NCI-H2196 (cell line): ENCODE measurements around the gene MCM5.
"Not testable (repeated sequence)": the region's sequence is repeated elsewhere in the genome, so short reads cannot be mapped to it uniquely, and the experiment has no call there.

Experiments used
- DNase-seq: peaks from one replicate; lab custom pipeline; 2025; ENCODE audit not compliant: unreplicated experiment; lab: John Stamatoyannopoulos, UW

Gene MCM5

GRCh38 chr22:35450824-35451569 is 51.1 kb downstream of the MCM5 start:
- no peak for DNase-seq

DNA sequence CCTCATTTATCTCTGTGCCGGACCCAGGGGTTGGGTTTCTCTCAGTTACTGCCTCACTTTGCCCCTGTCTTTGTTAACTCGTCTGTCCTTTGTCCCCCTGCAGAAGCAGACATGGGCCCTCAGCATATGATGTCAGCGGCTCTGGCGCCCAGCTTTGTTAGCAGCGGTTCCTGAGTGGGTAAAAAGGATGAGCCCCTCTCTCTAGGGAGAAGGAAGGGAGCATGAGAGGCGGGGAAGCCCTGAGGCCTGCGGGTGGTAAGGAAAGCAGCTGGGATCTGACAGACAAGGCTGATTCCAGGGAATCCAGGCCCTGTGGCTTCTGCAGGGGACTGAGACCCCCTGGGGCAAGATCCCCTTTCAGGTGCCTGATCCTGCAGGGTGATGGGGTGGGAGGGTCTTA is 51.7 kb downstream of the MCM5 start:
- DNase-seq = no peak

DNA sequence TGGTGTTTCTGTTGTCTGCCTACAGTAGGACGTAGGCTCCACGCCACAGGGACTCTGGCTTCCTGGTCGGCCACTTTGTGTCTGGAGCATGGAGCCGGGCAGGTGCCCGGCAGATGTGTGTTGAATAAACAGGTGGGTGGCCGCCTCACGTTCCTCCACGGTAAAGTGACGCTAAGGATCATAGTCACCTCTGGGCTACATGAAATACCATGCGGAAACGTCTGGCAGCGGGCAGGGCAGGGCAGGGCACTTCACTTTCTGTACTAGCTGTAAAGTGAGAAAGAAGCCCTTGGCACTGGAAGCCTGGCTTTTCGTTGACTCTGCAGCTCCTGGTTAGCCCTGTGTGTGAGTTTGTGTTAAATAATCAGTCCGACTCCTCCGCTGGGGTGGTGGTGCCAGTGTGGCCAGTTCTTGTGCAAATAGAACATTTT is 52.4 kb downstream of the MCM5 start:
- peak; percentile 4 for DNase-seq

DNA sequence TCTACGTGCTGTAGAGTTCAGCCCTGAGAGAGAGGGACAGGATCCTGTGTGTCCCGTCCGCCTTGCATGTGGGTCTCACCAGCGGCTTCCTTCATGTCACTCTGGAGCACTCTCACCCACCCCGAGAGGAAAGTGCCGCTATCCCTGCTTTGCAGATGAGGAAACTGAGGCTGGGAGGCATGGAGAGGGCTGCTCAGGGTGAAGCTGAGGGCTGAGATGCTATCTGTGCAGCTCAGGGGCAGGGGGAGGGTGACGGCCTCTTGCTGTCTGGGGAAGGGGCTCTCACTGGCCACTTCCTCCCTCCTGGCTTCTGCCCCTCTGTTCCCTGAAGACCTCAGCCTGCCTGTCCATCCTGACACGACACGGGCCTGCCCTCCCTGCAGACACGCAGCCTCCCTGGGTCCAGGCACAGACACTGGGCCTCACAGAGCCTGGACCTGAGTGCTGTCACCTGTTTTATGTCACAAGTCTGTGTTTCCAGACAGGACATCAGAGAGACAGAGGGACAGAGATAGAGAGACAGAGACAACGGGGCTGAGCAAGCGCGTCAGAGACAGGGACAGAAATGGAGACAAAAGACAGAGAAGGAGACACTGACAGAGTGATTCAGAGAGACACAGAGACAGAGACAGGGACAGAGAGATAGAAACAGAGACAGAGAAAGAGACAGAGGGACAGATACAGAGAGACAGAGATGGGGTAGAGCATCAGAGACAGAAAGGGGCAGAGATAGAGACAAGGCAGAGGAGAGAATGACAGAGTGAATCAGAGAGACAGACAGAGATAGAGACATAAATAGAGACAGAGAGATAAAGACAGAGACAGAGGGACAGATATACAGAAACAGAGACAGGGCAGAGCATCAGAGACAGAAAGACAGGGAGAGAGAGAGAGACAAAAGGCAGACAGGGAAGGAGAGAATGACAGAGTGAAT is 53.1 kb downstream of the MCM5 start:
- DNase-seq = no peak

- DNase-seq = no peak
Measured at GRCh38 chr22:35454416-35455054, 54.6 kb downstream of the MCM5 start.

DNA sequence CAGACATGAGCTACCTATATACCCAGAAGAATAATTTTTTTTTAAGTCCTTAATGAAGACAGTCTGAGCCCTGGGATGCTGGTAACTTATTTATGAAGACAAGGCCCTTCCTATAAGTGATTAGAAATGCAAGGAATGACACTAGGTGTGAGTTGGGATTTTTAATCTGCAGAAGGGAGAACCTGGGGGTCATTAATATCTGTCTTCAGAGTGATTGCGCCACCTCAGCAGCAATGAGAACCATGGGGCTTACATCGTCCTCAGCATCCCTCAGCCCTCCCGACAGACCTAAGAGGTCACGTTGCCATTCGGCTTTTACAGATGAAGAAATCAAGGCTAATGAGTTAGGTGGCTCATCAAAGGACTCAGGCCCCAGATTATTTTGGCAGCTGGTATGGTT is 55.6 kb downstream of the MCM5 start:
- DNase-seq = no peak

DNA sequence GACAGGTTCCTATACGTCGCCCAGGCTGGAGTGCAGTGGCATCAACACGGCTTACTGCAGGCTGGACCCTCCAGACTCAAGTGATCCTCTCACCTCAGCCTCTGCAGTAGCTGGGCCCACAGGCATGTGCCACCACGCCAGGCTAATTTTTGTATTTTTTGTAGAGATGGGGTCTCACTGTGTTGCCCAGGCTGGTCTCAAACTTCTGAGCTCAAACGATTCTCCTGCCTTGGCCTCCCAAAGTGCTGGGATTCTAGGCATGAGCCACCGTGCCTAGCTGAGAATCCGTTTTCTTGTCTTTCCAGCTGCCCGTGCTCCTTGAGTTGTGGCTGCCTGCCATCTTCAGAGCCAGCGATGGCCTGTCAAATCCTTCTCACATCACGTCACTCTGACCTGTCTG is 56.8 kb downstream of the MCM5 start:
- DNase-seq = no peak

DNA sequence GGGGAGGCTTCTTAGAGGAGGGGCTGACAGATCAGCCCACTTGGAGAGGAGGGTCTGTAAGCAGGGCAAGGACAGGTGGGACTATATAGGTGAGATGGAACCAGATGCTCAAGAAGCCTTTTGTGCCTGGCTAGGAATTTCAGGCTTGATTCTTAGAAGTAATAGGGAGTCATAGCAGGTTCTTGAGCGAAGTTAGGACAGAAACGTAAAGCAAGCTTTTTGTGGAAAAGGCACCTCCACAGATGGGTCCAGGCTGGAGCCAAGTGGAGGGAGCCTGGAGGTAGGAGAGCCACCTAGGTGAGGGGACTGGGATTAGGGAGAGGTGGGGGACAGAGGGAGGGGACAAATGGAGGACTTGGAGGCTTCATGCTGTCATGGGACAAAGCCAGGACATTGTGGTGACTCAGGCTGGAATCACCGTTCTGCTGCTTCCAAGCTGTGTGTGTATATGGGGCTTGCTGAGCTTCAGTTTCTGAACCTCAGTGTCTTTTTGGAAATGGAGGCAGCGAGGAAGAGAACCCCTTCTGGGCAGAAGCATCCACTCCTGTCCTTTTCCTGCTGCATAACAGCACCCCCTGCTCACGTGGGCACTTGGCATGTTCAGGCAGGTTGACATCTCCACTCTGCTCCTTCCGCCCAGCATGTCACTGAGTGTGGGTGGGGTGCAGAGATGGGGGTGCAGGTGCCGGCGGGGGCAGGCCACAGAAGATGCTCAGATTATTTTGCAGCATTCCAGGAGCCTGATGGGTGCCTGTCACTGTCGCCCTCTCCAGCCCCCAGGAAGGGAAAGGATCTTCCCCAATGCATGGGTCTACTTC is 58.0 kb downstream of the MCM5 start:
- no peak for DNase-seq

- no peak for DNase-seq
Measured at GRCh38 chr22:35458547-35459422, 58.8 kb downstream of the MCM5 start.

DNA sequence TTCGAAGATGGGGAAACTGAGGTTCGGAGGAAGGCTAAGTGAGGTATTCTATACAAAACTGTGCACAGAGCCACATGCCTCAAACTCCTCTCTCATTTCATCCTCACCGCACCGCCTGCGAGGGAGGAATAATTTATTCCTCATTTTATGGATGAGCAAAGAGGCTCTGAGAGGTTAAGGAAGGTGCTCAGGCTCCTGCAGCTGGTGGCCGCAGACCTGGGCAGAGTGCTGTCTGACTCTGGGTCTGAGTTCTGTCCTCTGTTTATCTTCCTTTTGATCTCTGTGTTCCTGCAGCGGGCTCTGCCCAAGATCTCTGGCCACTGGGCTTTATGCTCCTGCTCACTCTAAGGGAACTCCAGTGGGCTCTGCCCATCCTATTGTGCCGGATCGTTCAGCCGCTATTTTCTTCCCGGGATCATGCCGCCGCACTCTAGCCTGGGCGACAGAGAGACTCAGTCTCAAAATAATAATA is 59.5 kb downstream of the MCM5 start:
- no peak for DNase-seq

DNA sequence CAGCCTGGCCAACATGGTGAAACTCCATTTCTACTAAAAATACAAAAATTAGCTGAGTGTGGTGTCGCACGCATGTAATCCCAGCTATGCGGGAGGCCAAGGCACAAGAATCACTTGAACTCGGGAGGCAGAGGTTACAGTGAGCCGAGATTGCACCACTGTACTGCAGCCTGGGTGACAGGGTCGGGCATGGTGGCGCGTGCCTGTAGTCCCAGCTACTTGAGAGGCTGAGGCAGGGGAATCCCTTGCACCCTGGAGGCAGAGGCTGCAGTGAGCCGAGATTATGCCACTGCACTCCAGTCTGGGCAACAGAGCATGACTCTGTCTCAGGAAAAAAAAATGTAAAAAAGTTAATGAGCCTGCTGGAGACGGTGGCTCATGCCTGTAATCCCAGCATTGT is 60.0 kb downstream of the MCM5 start:
- DNase-seq = not testable (repeated sequence)

DNA sequence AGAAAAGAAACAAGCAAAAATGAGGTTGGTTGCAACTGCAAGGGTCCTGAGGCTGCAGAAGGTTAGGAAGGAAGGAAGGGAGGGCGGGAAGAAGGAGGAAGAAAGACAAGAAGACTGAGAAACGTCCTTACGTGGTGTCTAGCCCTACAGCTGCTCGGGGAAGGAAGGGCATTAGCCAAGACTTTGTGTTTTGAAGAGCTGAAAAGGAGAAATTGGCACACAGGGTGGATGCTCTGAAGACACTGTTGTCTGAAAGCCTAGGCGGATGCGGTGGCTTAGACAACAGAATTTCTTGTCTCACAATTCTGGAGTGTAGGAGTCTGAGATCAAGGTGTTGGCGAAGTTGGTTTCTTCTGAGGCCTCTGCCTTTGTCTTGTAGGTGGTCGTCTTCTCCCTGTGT is 60.7 kb downstream of the MCM5 start:
- no peak for DNase-seq

DNA sequence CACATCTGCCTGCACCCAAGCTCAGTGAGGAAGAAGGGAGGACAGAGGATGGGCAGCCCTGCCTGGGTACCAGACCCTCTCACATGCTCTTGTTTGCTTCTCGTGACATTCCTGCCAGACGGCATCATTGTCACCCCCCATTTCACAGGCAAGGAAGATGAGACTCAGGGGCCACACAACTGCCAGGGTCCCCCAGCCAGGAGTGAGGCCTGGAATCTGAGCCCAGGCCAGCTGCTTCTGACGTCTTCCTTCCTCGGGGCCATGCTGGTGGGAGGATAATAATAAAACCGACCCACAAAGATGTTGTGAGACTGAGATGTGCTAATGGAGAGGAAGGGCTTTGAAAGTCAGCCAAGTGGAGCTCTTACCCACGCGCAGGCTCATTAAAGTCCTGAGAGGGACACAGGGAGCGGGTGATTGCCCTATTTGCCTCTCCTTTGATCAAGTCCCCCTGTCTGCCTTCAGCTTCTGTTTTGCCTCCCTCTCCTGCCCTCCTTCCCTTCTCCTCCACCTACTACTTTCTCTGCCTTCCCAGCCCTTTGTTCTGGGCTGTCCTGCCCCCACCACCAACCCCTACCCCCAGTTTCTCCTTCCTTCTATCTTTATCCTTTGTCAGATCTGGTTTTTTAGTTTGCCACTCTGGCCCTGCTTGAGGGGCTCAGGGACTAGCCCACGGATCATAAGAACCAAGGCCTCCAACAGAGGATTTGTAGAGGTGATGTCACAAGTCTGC is 62.7 kb downstream of the MCM5 start:
- DNase-seq = no peak

DNA sequence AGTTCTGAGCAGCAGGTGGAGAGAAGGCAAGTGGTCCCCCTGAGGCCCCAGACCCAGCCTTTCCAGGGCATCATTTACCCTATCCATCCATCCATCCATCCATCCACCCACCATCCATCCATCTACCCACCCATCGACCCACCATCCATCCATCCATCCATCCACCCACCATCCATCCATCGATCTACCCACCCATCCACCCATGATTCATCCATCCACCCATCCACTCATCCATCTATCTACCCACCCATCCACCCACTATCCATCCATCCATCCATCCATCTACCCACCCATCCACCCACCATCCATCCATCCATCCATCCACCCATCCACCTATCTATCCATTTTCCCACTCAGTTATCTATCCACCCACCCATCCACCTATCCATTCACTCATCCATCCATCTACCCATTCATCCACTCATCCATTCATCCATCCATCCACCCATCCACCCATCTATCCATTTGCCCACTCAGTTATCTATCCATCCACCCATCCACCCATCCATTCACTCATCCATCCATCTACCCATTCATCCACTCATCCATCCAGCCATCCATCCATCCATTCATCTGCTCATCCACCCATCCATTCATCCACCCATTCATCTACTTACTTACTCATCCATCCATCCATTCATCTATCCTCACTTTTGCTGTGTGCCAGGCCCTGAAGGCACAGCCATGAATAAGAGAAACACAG is 63.4 kb downstream of the MCM5 start:
- no peak for DNase-seq

DNA sequence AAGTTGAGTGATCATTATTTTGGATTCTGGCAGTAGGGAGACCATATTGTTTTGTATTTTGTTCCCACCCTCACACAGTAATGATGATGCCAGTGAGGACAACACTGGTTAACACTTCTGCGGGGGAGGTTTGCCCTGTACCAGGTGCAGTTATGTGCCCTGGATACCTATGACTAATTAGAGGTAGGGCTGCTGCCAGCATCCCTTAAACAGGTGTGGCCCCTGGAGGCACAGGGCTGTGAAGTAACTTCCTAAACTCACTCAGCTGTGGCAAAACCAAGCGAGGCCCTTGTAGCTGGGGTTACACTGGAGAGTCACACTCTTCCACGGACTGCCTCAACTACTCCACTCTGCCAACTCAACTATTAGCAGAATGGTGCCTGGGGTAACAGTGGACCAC is 64.5 kb downstream of the MCM5 start:
- DNase-seq = no peak

GRCh38 chr22:35465109-35465701 is 65.3 kb downstream of the MCM5 start:
- no peak for DNase-seq

DNA sequence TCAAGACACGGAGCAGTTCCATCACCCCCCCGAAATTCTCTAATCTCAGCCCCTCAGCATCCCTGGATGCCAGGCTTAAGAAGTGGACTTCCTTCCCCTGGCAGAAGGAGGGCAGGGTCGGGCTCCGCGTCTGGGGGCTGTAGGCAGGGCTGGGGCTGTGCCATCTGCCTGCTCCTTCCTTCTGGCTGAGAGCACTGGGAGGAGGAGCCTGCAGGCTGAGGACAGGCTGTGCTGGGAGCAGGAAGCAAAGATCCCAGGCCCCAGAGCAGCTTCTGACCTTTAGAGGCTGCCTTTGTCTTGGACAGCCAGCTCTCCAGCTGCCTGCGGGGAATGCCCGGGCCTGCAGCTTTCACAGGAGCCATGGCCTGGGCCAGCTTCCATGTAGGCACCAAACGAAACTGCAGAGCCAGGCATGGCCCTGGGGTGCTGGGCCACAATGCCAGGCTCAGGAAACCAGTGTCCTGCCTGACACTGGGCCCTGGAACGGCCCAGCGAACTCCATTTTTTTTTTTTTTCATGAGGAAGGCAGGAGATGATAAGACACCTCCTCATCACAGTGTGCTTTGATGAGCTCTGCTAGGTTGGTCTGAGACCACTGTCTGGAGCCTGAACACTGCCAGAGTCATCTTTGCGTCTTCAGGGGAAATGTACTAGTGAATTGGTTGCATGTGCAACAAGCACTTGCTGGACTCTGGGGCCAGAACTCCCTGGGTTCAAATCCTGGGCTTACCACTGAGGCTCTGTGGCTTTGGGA is 67.9 kb downstream of the MCM5 start:
- peak; percentile 63 for DNase-seq
